BLaER1 treated with 17β-estradiol and CSF1 and Interleukin-3, amounts not matched to agents 10 nM and 100 nM (cell line): Measurements from ENCODE around the gene MAPK10.
A peak's percentile ranks its signal among the peaks of the same experiment; 100 is the strongest.

ENCODE experiments used
- H3K27ac ChIP-seq, 11 experiments: shearing (Covaris generic); formaldehyde crosslinking; 2 replicates each; pipeline ENCODE4 v1.8.1; 2022
- H3K27me3 ChIP-seq, 11 experiments: shearing (Covaris generic); formaldehyde crosslinking; 2 replicates each; pipeline ENCODE4 v1.8.1; 2022
- H3K36me3 ChIP-seq, 11 experiments: shearing (Covaris generic); formaldehyde crosslinking; 2 replicates each; pipeline ENCODE4 v1.8.1; 2022
- H3K4me1 ChIP-seq, 10 experiments: shearing (Covaris generic); formaldehyde crosslinking; 2 replicates each; pipeline ENCODE4 v1.8.1; 2022
- H3K4me2 ChIP-seq, 11 experiments: shearing (Covaris generic); formaldehyde crosslinking; 2 replicates each; pipeline ENCODE4 v1.8.1; 2022
- H3K4me3 ChIP-seq, 10 experiments: shearing (Covaris generic); formaldehyde crosslinking; 2 replicates each; pipeline ENCODE4 v1.8.1; 2022
- H3K9ac ChIP-seq, 11 experiments: shearing (Covaris generic); formaldehyde crosslinking; 2 replicates each; pipeline ENCODE4 v1.8.1; 2022
- H3K9me3 ChIP-seq, 11 experiments: shearing (Covaris generic); formaldehyde crosslinking; replicated peaks in 1 of 11; 2 replicates each; pipeline ENCODE4 v1.8.1; 2022
- H4K20me1 ChIP-seq, 11 experiments: shearing (Covaris generic); formaldehyde crosslinking; 2 replicates each; pipeline ENCODE4 v1.8.1; 2022
- Cebpa-rat ChIP-seq, 11 experiments: shearing (Covaris generic); IDR thresholded peaks; 2 replicates each; pipeline ENCODE4 v1.8.1; 2022

The MAPK10 gene

GRCh38 chr4:86271057-86271456, 88.8 kb downstream of the MAPK10 start:
- Histone ChIP-seq H3K4me3 (no peak overlapping the region), H3K36me3 (no peaks in the 10 kb centered on the region), H3K4me1 (no peaks in the 10 kb centered on the region), H3K4me2 (no peak overlapping the region), H4K20me1 (no peaks in the 10 kb centered on the region), H3K9me3 (no peaks in the 10 kb centered on the region), H3K9ac (no peak overlapping the region), H3K27me3 (no peaks in the 10 kb centered on the region), H3K27ac (no peak overlapping the region)
- no peak for TF ChIP-seq Cebpa-rat (IDR thresholded peaks at IDR 0.05)

DNA sequence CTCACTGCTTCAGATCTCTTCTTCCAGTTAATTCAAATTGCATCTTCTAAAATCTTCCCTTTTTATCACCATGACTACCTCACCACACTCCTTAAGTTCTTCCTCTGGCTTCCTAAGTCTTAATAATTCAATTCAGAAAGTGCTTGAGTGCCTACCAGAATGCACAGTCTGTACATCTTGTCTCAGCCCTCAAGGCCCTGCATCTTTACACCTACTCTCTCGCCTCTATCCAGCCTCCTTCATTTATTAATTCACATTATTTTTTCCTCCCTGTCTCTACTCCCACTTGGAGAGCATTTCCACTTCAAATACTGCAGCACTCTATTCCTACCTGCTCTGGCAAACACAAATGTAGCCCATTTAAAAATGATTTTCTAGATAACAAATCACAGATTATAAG, 90.5 kb downstream of the MAPK10 start:
- H3K36me3 ChIP-seq, result no peaks in the 10 kb centered on the region
- no peaks in the 10 kb centered on the region for H3K27me3 ChIP-seq
- no peak overlapping the region for H3K9ac ChIP-seq
- H3K4me1 ChIP-seq, result no peaks in the 10 kb centered on the region
- no peaks in the 10 kb centered on the region for H3K9me3 ChIP-seq
- H3K4me2 ChIP-seq, result no peak overlapping the region
- no peak for TF ChIP-seq Cebpa-rat (IDR thresholded peaks at IDR 0.05)
- H3K27ac ChIP-seq, result no peak overlapping the region
- no peak overlapping the region for H3K4me3 ChIP-seq
- H4K20me1 ChIP-seq, result no peaks in the 10 kb centered on the region

DNA sequence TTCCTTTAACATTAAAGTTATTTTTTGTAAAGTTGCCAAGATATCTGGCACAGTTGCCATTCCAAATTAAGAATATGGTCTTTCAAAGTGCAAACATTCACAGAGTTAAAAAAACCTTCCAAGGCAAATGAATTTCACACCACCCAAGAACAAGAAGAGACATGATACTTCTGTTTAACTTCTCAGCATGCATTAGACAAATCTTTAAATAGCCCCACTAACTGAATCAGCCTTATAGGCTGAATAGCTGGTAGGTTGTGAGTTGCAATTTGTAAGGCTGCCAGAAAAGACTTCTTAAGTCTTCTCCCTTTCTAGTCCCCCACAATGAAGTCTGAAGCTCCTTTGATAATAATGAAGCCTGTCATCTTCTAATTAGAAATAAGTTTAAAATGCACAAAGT, 95.6 kb downstream of the MAPK10 start:
- Histone ChIP-seq H3K27me3 (no peaks in the 10 kb centered on the region), H3K4me2 (no peak overlapping the region), H3K9me3 (no peaks in the 10 kb centered on the region), H3K36me3 (no peaks in the 10 kb centered on the region), H4K20me1 (no peaks in the 10 kb centered on the region), H3K4me3 (no peak overlapping the region), H3K9ac (no peak overlapping the region), H3K4me1 (peaks cover 0 to 14% (median 11%) of the 10 kb centered on the region in 10 experiments; a peak in 11 of 20 replicates), H3K27ac (no peak overlapping the region)
- no peak for TF ChIP-seq Cebpa-rat (IDR thresholded peaks at IDR 0.05)

DNA sequence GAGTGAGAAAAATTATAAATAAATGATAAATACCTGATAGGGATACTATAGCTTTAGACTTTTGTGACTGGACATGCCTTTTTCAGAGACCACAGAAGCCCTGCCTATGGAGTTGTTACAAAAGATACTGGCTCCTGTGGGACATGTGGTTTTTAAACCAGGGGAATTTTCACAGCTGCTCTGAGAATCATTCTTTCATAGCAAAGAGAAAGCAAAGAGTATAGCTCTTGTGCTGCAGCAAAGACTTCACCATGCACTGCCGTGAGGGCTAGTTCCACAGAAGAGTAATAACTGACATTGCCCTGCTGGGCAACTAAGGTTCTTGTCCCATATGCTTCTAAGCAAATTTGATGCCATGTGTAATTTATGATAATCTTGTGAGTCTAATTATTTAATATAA, 98.2 kb downstream of the MAPK10 start:
- H4K20me1 ChIP-seq, result no peaks in the 10 kb centered on the region
- no peaks in the 10 kb centered on the region for H3K36me3 ChIP-seq
- H3K4me3 ChIP-seq, result no peak overlapping the region
- H3K9me3 ChIP-seq, result no peaks in the 10 kb centered on the region
- no peak for TF ChIP-seq Cebpa-rat (IDR thresholded peaks at IDR 0.05)
- no peak overlapping the region for H3K9ac ChIP-seq
- H3K4me2 ChIP-seq, result peak overlapping the region in 8 of 11 experiments; percentile 23 to 52 (median 36); a peak in 15 of 22 replicates
- peaks cover 0 to 14% (median 11%) of the 10 kb centered on the region in 10 experiments; a peak in 11 of 20 replicates for H3K4me1 ChIP-seq
- no peaks in the 10 kb centered on the region for H3K27me3 ChIP-seq
- no peak overlapping the region for H3K27ac ChIP-seq

GRCh38 chr4:86256086-86256485, 103.8 kb downstream of the MAPK10 start:
- Histone ChIP-seq H3K27me3 (no peaks in the 10 kb centered on the region), H3K4me2 (no peak overlapping the region), H3K4me1 (peaks cover 0 to 2% (median under 1%) of the 10 kb centered on the region in 10 experiments; a peak in 5 of 20 replicates), H4K20me1 (no peaks in the 10 kb centered on the region), H3K9ac (no peak overlapping the region), H3K4me3 (no peak overlapping the region), H3K27ac (no peak overlapping the region), H3K36me3 (no peaks in the 10 kb centered on the region), H3K9me3 (no peaks in the 10 kb centered on the region)
- no peak for TF ChIP-seq Cebpa-rat (IDR thresholded peaks at IDR 0.05)

DNA sequence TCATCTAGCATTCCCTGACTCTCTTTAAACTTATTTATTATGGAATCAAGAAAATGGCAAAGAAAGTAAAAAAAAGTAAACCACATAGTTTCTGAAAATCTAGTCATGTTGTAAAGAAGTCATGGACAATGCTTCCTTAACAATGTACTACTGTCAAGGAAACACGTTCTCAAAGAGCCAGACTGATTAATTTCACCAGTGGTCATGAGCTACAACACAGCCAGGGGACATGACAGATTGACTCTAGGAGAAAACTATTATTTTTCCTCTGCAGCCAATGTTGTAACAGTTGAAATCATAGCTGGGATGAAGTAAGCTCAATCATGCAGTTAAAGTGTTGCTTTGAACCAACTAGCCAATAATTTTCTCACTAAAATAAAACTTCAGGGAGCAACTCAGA, 109.2 kb downstream of the MAPK10 start:
- Histone ChIP-seq H3K27me3 (no peaks in the 10 kb centered on the region), H3K36me3 (no peaks in the 10 kb centered on the region), H3K4me3 (no peak overlapping the region), H4K20me1 (no peaks in the 10 kb centered on the region), H3K27ac (no peak overlapping the region), H3K4me1 (peaks cover 0 to 7% (median 0%) of the 10 kb centered on the region in 10 experiments; a peak in 2 of 20 replicates), H3K9me3 (no peaks in the 10 kb centered on the region), H3K4me2 (no peak overlapping the region), H3K9ac (no peak overlapping the region)
- no peak for TF ChIP-seq Cebpa-rat (IDR thresholded peaks at IDR 0.05)

DNA sequence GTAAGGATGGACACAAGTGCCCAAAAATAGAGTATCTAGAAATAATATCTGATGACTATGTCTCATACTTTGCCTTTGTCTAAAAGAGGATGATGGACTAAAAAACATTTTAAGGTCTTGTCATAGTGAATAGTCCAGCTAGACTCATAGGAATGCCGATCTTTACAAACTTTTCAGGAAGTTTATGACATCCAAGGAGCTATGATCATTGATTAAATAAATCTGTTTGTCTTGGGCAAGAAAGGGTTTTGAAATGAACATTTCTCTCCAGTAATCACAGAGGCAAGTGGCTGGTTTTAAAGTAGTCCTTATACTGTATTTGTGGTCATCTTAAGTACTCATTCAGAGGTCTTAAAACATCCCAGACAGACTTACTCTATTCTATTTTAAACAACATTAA, 109.8 kb downstream of the MAPK10 start:
- H3K27me3 ChIP-seq, result no peaks in the 10 kb centered on the region
- TF ChIP-seq Cebpa-rat (IDR thresholded peaks at IDR 0.05), result no peak
- no peaks in the 10 kb centered on the region for H3K36me3 ChIP-seq
- H3K9ac ChIP-seq, result no peak overlapping the region
- H3K27ac ChIP-seq, result no peak overlapping the region; a peak in 1 of 22 replicates
- no peaks in the 10 kb centered on the region for H4K20me1 ChIP-seq
- no peak overlapping the region for H3K4me3 ChIP-seq
- no peak overlapping the region for H3K4me2 ChIP-seq
- H3K9me3 ChIP-seq, result no peaks in the 10 kb centered on the region
- peaks cover 0 to 7% (median 0%) of the 10 kb centered on the region in 10 experiments; a peak in 2 of 20 replicates for H3K4me1 ChIP-seq

- Histone ChIP-seq H3K36me3 (no peaks in the 10 kb centered on the region), H3K4me3 (no peak overlapping the region), H3K27me3 (no peaks in the 10 kb centered on the region), H4K20me1 (no peaks in the 10 kb centered on the region), H3K27ac (no peak overlapping the region), H3K4me1 (peaks cover 0 to 7% (median 0%) of the 10 kb centered on the region in 10 experiments; a peak in 2 of 20 replicates), H3K9me3 (no peaks in the 10 kb centered on the region), H3K9ac (no peak overlapping the region), H3K4me2 (no peak overlapping the region)
- no peak for TF ChIP-seq Cebpa-rat (IDR thresholded peaks at IDR 0.05)
Measured at GRCh38 chr4:86249074-86249473, 110.8 kb downstream of the MAPK10 start.

DNA sequence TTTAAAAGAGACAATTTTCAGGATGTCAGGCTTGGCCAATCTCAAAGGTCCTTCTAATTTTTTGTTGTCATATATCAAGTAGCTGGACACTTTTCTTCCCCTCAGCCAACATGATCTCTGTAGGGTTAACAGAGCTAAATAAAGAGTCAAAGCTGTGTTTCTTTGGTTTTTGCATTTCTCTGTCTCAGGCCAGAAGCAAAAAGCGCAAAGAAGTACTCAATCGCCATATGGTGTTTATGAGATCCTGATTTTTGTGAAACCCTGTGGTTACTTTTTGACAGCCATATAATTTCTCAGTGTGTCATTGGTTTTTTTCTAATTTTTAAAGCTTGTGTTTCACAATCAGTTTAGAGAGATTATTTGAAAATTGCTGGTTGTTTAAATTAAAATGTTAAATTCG, 111.9 kb downstream of the MAPK10 start:
- no peak for TF ChIP-seq Cebpa-rat (IDR thresholded peaks at IDR 0.05)
- Histone ChIP-seq H3K9ac (no peak overlapping the region), H3K4me2 (no peak overlapping the region), H3K27ac (no peak overlapping the region), H3K9me3 (peaks cover 0 to 5% (median 0%) of the 10 kb centered on the region in 11 experiments; a peak in 2 of 22 replicates), H3K4me1 (peaks cover 0 to 7% (median 0%) of the 10 kb centered on the region in 10 experiments; a peak in 2 of 20 replicates), H4K20me1 (no peaks in the 10 kb centered on the region), H3K4me3 (no peak overlapping the region), H3K27me3 (no peaks in the 10 kb centered on the region), H3K36me3 (no peaks in the 10 kb centered on the region)

DNA sequence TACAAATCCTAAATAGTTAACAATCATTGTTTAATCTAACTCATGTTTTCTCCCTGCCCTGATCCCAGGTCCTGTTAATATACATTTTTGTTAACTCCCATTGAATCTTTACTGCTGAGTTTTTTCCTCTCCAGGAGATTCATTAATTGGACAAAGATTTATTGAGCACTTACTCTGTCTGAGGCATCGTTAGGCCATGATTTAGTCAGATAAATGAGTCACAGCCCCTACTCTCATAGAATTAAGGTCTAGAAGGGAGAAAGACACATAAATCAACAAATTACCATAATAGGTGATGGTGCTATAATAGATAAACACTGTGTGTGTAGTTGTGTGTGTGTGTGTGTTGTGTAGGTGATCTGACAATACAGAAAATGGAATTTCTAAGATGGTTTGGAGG, 112.5 kb downstream of the MAPK10 start:
- H3K27ac ChIP-seq, result no peak overlapping the region
- H3K4me2 ChIP-seq, result no peak overlapping the region
- TF ChIP-seq Cebpa-rat (IDR thresholded peaks at IDR 0.05), result no peak
- no peak overlapping the region for H3K9ac ChIP-seq
- no peak overlapping the region for H3K4me3 ChIP-seq
- no peaks in the 10 kb centered on the region for H4K20me1 ChIP-seq
- H3K9me3 ChIP-seq, result peaks cover 0 to 11% (median 0%) of the 10 kb centered on the region in 11 experiments; a peak in 7 of 22 replicates
- peaks cover 0 to 7% (median 0%) of the 10 kb centered on the region in 10 experiments; a peak in 2 of 20 replicates for H3K4me1 ChIP-seq
- H3K36me3 ChIP-seq, result no peaks in the 10 kb centered on the region
- H3K27me3 ChIP-seq, result no peaks in the 10 kb centered on the region
